ENCODE results near the gene VEGFA.

GRCh38 chr6:43763812-43764522 lies 6.0 kb upstream of the VEGFA start:
- TF ChIP-seq, protein P1, sequence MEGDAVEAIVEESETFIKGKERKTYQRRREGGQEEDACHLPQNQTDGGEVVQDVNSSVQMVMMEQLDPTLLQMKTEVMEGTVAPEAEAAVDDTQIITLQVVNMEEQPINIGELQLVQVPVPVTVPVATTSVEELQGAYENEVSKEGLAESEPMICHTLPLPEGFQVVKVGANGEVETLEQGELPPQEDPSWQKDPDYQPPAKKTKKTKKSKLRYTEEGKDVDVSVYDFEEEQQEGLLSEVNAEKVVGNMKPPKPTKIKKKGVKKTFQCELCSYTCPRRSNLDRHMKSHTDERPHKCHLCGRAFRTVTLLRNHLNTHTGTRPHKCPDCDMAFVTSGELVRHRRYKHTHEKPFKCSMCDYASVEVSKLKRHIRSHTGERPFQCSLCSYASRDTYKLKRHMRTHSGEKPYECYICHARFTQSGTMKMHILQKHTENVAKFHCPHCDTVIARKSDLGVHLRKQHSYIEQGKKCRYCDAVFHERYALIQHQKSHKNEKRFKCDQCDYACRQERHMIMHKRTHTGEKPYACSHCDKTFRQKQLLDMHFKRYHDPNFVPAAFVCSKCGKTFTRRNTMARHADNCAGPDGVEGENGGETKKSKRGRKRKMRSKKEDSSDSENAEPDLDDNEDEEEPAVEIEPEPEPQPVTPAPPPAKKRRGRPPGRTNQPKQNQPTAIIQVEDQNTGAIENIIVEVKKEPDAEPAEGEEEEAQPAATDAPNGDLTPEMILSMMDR (IDR thresholded peaks at IDR 0.05; ENCODE audit: low read depth, low read length): no peak
- TF ChIP-seq EZH2phosphoT487 (IDR thresholded peaks at IDR 0.05; ENCODE audit: low read depth): no peak

Data from OCI-LY3 (cell line).